HG02973 (cell line): ENCODE data around the gene PLIN1.

Experiments
- ATAC-seq: cut with Tn5 transposase; IDR thresholded peaks from one replicate; pipeline ENCODE4 v1.9.1; 2021; ENCODE audit warnings: moderate library complexity; ENCODE audit not compliant: unreplicated experiment

The PLIN1 gene

DNA sequence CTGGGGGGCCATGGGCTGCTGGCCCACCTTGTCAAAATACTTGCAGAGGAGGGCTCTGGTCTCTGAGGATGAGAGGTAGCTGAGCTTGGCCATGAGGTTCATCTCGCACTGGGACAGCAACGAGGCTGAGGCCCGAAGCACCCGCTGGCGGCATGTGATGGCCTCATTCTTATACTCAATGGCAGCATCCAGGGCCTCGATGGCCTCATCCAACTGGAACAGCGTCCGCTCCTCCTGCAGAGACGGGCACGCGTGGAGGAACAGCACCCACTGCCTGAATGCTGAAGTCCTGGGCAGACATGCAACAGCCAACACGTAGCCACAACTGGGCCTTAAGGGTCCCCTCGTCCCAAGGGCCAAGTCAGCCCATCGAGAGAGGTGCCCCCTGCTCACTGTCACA, 48.9 kb downstream of the PLIN1 start:
- ATAC-seq: no peak

DNA sequence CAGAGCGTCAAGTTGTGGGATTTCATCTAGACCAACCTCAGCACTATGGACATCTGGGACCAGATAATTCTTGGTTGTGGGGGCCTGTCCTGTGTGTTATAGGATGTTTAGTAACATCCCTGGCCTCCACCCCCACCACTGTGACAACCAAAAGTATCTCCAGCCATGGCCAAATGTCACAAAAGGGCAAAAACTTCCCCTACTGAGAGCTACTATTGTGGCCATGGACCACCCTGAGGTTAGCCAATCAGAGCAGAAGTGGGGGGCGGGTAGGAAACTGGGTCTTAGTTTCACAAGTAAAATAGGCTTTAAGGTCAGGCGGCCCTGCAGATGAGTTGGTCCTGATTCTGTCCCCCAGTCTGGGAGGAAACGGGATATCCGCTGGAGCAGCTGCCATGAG, 49.3 kb downstream of the PLIN1 start:
- ATAC-seq: no peak

DNA sequence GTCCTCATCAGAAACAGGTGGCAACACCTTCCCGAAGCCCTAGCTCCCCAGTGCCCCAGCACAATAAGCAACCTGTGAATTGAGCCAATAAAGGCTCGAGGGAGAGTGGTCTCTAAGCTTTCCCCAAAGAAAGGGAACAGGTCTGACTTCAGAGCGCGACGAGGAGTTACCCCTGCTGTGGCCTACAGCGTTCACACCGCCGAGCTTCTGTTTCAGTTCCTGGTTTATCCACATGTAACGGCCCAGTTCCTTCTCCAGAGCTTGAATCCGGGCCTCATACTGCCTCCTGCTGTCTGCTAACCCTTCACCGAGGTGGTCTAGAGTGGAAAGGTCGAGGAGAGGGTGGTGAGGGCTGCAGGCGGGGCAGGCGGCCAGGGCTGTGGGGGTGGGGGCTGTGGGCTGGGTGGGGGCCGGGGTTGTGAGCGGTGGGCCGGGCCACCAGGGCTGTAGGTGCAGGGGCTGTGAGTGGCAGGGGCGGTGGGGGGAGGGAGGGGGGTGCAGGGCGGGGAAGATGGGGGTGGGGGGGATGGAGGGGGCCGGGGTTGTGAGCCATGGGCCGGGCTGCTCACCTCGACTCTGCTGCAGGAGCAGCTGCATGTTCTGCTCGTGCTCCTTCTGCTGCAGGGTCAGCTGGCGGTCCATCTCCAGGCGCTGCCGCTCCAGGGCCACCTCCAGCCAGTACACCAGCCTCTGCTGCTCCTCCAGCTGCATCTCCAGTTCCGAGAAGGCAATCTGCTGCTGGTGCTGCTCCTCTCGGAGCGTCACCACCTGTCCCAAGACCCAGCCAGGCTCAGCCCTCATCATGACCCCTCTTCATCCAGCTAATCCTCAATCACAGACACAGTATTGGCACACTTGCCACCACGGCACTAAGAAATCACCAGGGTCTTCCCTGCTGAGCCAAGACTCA, 50.1 kb downstream of the PLIN1 start:
- ATAC-seq: no peak

DNA sequence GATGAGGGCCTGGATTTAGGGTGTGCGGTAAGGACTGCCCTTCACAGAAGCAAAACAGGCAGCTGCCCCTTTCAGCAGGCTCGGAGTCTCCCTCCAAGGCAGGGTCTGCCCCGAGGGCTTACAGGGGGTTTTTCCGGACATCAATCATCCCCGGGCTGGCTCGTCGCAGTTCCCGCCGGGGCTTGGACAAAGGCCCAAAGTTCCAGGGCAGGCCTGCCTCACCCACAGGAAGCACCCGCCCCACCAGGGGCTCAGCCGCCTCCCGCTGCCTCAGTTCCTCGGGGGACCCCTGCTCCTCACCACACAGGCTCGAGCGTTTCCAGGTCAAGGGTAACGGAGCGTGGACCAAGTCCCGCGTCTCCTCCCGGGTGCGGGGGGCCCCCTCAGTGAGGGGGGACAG, 50.9 kb downstream of the PLIN1 start:
- ATAC-seq: no peak

DNA sequence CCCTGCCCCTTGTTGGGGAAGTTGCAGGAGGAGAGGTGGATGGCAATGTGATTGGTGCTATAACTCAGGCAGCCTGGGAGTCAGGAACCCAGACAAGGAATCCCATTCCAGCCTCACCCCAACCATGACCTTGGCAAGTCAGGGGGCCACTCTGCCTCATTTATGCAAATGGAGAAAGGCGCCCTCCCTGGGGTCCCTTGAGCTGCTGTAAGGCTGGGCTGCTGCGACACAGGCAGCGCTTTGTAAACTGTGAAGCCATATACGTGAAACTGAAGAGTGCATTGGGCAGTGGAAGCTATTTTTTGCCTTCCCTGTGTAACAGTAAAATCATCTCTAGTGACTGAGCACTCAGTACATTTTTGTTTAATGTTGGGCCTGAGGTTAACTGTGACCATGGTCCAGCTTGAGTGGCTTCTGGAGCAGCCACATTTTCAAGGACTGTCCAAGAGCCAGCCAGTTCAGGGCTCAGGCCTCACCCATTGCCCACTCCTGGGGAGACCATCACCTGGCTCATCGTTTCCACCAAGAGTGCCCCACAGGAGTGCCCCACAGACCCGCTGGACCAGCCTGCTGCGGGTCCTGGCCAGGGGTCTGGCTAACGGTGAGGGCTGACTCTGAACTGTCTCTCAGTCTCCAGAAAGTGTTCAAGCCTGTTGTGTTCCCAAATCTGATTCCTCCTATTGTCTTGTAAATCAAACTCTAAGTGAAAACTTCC, 51.8 kb downstream of the PLIN1 start:
- ATAC-seq: no peak

DNA sequence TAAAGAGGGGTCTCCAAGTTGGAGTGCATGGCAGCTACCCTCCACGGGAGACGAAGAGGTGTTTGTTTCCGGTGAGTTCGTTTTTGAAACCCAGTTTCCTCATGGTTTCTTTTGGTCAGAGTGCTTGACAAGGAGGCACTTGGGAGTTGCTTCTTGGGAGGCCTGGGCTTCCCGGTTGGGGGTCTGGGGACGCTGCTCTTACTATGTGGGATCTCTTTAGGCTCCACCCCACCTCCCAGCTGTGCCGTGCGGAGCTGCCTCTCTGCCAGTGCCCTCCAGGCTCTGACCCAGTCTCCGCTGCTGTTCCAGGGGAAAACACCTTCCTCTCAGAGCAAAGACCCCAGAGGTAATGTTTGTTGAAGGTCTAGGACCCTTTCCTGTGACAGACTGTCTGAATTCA, 53.5 kb downstream of the PLIN1 start:
- ATAC-seq: no peak

DNA sequence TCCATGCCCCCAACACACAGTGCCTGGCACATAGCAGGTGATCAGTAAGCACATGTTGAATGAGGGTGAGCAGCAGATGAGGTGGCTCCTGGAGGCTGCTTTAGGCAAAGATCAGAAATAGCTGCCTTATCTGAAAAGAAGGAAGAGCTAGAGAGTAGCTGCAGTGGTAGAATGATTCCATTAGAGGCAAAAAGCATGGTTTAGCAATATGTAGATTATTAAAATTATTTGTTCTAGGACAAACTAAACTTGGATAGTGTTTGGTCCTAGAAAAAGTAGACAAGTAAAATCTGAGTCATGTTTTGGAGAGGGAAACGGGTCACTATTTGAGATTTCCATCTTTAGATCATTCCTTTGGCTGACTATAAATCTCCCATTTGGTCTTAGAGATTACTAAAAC, 56.0 kb downstream of the PLIN1 start:
- no peak for ATAC-seq

DNA sequence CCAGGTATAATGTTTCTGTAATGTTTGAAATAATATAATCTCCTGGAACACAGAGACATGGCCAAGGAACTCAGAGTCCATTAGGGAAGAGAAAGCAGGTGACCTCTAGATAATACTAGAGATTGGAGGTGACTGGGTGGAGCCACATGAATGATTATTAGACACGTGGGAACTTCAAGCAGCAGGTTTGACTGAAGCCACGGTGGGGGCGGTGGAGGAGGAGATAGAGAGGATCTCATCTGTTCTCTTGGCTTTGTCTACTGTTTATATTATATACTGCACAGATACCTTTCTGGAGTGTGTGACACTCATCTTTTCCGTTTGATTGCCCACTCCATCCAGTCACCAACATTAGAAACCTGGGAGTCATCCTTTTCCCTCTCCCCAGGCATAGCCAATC, 57.6 kb downstream of the PLIN1 start:
- no peak for ATAC-seq

DNA sequence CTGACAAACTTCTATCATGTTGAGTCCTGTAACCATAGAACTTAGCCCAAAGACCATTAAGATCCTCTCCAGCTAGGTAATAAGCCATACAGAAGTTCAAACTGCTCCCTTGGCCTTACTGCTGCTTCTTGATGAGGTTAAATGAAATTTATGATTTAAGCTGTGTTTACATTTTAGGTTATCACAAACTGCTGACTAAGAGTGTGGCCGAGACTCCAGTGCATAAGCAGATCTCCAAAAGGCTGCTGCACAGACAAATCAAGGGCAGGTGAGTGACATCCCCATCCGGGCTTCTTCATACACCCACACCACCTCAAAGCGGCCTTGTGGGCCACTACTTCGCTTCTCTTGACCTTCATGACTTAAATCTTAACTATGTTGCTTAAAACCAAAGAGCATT, 62.9 kb downstream of the PLIN1 start:
- no peak for ATAC-seq

DNA sequence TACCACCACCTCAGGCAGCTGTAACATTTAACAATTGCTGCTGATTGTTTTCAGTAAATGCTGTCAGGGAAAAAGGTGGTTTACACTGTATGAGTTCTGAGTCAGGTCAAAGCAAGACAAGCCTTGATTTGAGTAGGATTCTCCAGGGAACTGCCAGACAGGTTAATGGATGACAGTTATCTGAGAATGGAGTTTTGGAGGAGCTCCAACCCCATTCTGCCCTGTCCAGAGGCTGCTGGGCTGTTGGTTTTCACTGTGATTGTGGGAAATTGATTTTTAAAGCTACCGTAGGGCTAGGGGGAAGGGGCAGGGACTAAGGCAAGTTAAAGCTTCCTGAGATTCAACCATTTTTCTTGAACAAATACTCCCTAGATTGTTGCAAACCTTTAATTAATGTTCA, 64.0 kb downstream of the PLIN1 start:
- no peak for ATAC-seq
